ENCODE results near the gene RNF187. TPM values are rescaled to one million over a fixed set of nuclear protein-coding genes. Genes with fewer than 3 reads are reported as not detected.

The RNF187 gene
- total and polyA plus RNA-seq, 10 of the 15 experiments (the other 5 are each of a cell fraction or from before 2014, with no cell fraction given), result 2.6 to 116 (median 29.5) TPM

- in situ Hi-C loops (cut with MboI), result no loop called here
- 0 out of 2 replicates have a peak overlapping the region, but pooled peaks have one; percentile 15 for H3K27ac ChIP-seq (ENCODE audit: control insufficient read depth, insufficient read depth)
- no peak for DNase-seq (ENCODE audit: low read depth, low spot score)
- H3K9ac ChIP-seq (ENCODE audit: control insufficient read depth, insufficient read depth, low read length), result 0 out of 2 replicates have a peak overlapping the region, but pooled peaks have one; percentile 4
- no TSS peak for BruUV-seq (replicated peaks)
- no peaks in the 10 kb centered on the region for H3K4me1 ChIP-seq (ENCODE audit: control insufficient read depth, insufficient read depth, low read length)
- intact Hi-C loops (cut with micrococcal nuclease; ENCODE audit: unreplicated experiment), result no loop called here
- peak overlapping the region; percentile 34 for H2AFZ ChIP-seq (ENCODE audit: control insufficient read depth, low read depth, low read length)
- H3K79me2 ChIP-seq (ENCODE audit: control insufficient read depth, insufficient read depth, low read length), result 0 out of 2 replicates have a peak, but pooled peaks cover 2% of the 10 kb centered on the region
- 29% methylated on average over 13 of the region's 13 CpGs for WGBS (ENCODE audit: insufficient coverage, insufficient replicate concordance, low lambda C conversion rate, missing lambda C conversion rate)
- FAIRE-seq, result no peak
- SMC1A ChIA-PET (ENCODE audit: uncharacterized antibody, unreplicated experiment), result interaction anchor here (1.5 kb wide), 1 partner anchor 35 kb away, joined by 5 read pairs; no protein-coding TSS in a partner anchor
- H3K4me2 ChIP-seq (ENCODE audit: control insufficient read depth, insufficient read depth), result peak overlapping the region; percentile 29
- ATAC-seq, result no peak
- H3K4me3 ChIP-seq, result peak overlapping the region; percentile 54; the same call in 1 of the 2 replicates
- CTCF ChIA-PET, result no interaction called here
- H3K36me3 ChIP-seq (ENCODE audit: control insufficient read depth in 2 of 2, insufficient read depth in 2 of 2, low read length in 1 of 2), result no peaks in the 10 kb centered on the region
- H3K27me3 ChIP-seq (replicated peaks in 1 of 2; ENCODE audit: control insufficient read depth in 2 of 2, insufficient read depth in 2 of 2, low read length in 1 of 2), result no peaks in the 10 kb centered on the region; a peak in 2 of 4 replicates
- no peaks in the 10 kb centered on the region for H3K9me3 ChIP-seq (replicated peaks; ENCODE audit: control insufficient read depth, insufficient read depth, low read length)
- RAD21 ChIA-PET (ENCODE audit: unreplicated experiment), result no interaction called here
- TF ChIP-seq POLR2AphosphoS2 (IDR thresholded peaks at IDR 0.05; ENCODE audit: low read depth, low read length) (no peak), RCOR1 (conservative IDR thresholded peaks at IDR 0.05; ENCODE audit: low read depth, low read length) (no peak), NRF1 (conservative IDR thresholded peaks at IDR 0.05; ENCODE audit: low read depth, low read length) (no peak), RFX5 (IDR thresholded peaks at IDR 0.05; ENCODE audit: low read depth, low read length) (no peak), IRF3 (IDR thresholded peaks at IDR 0.05) (no peak), HDAC6 (IDR thresholded peaks at IDR 0.05; ENCODE audit: unreplicated experiment) (no peak), CEBPB (IDR thresholded peaks at IDR 0.05; ENCODE audit: borderline replicate concordance in 1 of 2, low read depth in 2 of 2, low read length in 2 of 2) (no peak), ZNF217 (IDR thresholded peaks at IDR 0.05) (no peak), RAD51 (IDR thresholded peaks at IDR 0.05) (no peak)
- POLR2A ChIA-PET, result no interaction called here
- no peaks in the 10 kb centered on the region for H4K20me1 ChIP-seq (ENCODE audit: control insufficient read depth, insufficient read depth)
These were observed 22.0 kb upstream of the RNF187 start for GRCh38 chr1:228465141-228465540.
